ENCODE results near the gene CFAP73. TPM values are rescaled to one million over a fixed set of nuclear protein-coding genes. Genes with fewer than 3 reads are reported as not detected.

The CFAP73 gene
- total RNA-seq, 2 donors from 2014 or later: not detected

- Mint-ChIP-seq H3K9me3 (no peaks in the 10 kb centered on the region), H3K4me3 (no peak overlapping the region), H3K36me3 (ENCODE audit: low read depth) (peaks cover 59% of the 10 kb centered on the region), H3K4me1 (peaks cover 9% of the 10 kb centered on the region), H3K27me3 (ENCODE audit: insufficient read depth) (no peaks in the 10 kb centered on the region), H3K27ac (no peak overlapping the region)
- no peaks in the 10 kb centered on the region for H3K27me3 ChIP-seq (ENCODE audit: control insufficient read depth, insufficient read depth, low read length, poor library complexity, severe bottlenecking)
- no peaks in the 10 kb centered on the region for H3K4me1 ChIP-seq (ENCODE audit: control insufficient read depth, insufficient read depth, low read length)
- no peaks in the 10 kb centered on the region for H3K9me3 ChIP-seq (ENCODE audit: control insufficient read depth, low read length)
- H3K4me3 ChIP-seq (ENCODE audit: low read length): no peak overlapping the region
- 92 to 96% methylated on average over 10 to 13 of the region's 13 CpGs for WGBS, 2 experiments (ENCODE audit: insufficient coverage in 1 of 2, insufficient read length in 1 of 2)
- H3K9ac ChIP-seq (ENCODE audit: extremely low read depth, low read length, poor library complexity, severe bottlenecking): no peak overlapping the region
- H3K36me3 ChIP-seq (ENCODE audit: control insufficient read depth, insufficient read depth, low read length): peaks cover 64% of the 10 kb centered on the region
- TF ChIP-seq, protein P1, sequence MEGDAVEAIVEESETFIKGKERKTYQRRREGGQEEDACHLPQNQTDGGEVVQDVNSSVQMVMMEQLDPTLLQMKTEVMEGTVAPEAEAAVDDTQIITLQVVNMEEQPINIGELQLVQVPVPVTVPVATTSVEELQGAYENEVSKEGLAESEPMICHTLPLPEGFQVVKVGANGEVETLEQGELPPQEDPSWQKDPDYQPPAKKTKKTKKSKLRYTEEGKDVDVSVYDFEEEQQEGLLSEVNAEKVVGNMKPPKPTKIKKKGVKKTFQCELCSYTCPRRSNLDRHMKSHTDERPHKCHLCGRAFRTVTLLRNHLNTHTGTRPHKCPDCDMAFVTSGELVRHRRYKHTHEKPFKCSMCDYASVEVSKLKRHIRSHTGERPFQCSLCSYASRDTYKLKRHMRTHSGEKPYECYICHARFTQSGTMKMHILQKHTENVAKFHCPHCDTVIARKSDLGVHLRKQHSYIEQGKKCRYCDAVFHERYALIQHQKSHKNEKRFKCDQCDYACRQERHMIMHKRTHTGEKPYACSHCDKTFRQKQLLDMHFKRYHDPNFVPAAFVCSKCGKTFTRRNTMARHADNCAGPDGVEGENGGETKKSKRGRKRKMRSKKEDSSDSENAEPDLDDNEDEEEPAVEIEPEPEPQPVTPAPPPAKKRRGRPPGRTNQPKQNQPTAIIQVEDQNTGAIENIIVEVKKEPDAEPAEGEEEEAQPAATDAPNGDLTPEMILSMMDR (conservative IDR thresholded peaks at IDR 0.05): no peak
- no peak overlapping the region for H3K27ac ChIP-seq (ENCODE audit: low read depth, low read length)
- no peak for DNase-seq
Observed at GRCh38 chr12:113164014-113164413, 14.5 kb downstream of the CFAP73 start.

DNA sequence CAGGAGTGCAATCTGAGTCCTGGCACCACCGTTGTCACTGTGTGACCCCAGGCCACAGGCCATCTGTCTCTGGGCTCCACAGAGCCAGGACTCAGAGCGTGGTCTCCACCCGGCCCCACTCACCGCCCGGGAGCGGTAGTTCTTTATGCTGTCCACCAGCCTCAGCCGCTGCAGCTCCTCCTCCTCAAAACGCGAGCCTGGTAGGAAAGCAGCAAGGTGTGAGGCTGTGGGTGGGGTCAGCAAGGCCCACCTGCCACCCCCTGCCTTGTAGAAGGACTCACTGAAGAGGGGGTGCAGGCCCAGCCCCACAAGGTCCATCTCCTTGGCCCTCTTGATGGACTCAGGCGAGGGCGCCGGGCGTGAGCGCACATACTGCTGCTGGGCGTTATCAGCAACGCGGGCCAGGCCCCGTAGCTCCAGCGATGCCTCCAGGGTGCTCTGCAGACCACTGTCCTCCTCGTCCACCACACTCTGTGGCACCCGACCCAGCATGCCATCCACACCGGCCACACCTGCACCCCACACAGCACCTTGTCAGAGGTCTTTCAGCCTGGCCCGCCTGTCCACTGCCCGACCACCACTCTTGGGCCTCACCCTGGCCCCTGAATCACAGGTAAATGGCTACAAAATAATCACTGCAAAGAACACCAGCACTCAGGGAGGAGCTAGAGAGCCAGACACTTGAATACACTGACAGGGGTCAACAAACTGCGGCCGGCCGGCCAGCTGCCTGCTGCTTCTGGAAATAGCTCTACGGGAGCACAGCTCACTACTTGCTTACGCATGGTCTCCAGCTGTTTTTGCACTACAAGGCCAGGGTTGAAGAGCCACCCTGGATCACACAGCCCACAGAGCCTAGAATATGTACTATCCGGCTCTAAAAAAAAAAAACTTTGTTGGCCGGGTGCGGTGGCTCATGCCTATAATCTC lies 16.3 kb downstream of the CFAP73 start:
- no peaks in the 10 kb centered on the region for H3K27me3 Mint-ChIP-seq (ENCODE audit: insufficient read depth)
- peaks cover 58% of the 10 kb centered on the region for H3K36me3 Mint-ChIP-seq (ENCODE audit: low read depth)
- 88 to 91% methylated on average over 24 to 32 of the region's 32 CpGs for WGBS, 2 experiments (ENCODE audit: insufficient coverage in 1 of 2, insufficient read length in 1 of 2)
- peak; percentile 83 for DNase-seq
- no peaks in the 10 kb centered on the region for H3K27me3 ChIP-seq (ENCODE audit: control insufficient read depth, insufficient read depth, low read length, poor library complexity, severe bottlenecking)
- no peak overlapping the region for H3K27ac ChIP-seq (ENCODE audit: low read depth, low read length)
- H3K9me3 Mint-ChIP-seq: no peaks in the 10 kb centered on the region
- H3K27ac Mint-ChIP-seq: peak overlapping the region; percentile 60
- no peak overlapping the region for H3K4me3 Mint-ChIP-seq
- TF ChIP-seq, protein P1 (conservative IDR thresholded peaks at IDR 0.05): no peak
- H3K36me3 ChIP-seq (ENCODE audit: control insufficient read depth, insufficient read depth, low read length): peaks cover 59% of the 10 kb centered on the region
- peaks cover 9% of the 10 kb centered on the region for H3K4me1 Mint-ChIP-seq
- no peaks in the 10 kb centered on the region for H3K9me3 ChIP-seq (ENCODE audit: control insufficient read depth, low read length)
- H3K4me1 ChIP-seq (ENCODE audit: control insufficient read depth, insufficient read depth, low read length): no peaks in the 10 kb centered on the region
- no peak overlapping the region for H3K9ac ChIP-seq (ENCODE audit: extremely low read depth, low read length, poor library complexity, severe bottlenecking)
- no peak overlapping the region for H3K4me3 ChIP-seq (ENCODE audit: low read length)

DNA sequence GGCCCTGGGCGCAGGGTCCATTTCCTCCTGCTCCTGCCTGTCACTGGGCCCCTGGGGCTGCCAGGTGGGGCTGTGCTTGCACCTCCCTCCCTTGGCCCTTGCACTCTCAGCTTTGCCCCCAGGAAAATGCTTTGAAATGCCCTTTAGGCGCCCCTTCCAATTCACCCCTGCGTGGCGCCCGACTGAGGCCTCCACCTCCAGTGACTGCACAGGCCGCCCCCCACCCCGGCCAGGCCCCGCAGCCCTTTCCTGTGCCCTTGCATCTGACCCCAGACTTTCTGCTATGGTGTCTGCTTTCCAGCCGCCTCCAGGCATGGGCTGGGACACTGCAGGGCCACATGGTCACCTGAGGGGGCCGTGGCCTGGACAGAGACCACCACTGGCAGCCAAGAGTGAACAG lies 18.3 kb downstream of the CFAP73 start:
- Mint-ChIP-seq H3K27me3 (ENCODE audit: insufficient read depth) (no peaks in the 10 kb centered on the region), H3K36me3 (ENCODE audit: low read depth) (peaks cover 73% of the 10 kb centered on the region)

More for the DNA sequence above, 18.3 kb downstream of the CFAP73 start:
- H3K9ac ChIP-seq (ENCODE audit: extremely low read depth, low read length, poor library complexity, severe bottlenecking): no peak overlapping the region
- peaks cover 74% of the 10 kb centered on the region for H3K36me3 ChIP-seq (ENCODE audit: control insufficient read depth, insufficient read depth, low read length)
- Mint-ChIP-seq H3K9me3 (no peaks in the 10 kb centered on the region), H3K27ac (no peak overlapping the region), H3K4me1 (no peaks in the 10 kb centered on the region), H3K4me3 (no peak overlapping the region)
- no peaks in the 10 kb centered on the region for H3K27me3 ChIP-seq (ENCODE audit: control insufficient read depth, insufficient read depth, low read length, poor library complexity, severe bottlenecking)
- no peaks in the 10 kb centered on the region for H3K9me3 ChIP-seq (ENCODE audit: control insufficient read depth, low read length)
- TF ChIP-seq, protein P1 (conservative IDR thresholded peaks at IDR 0.05): no peak
- H3K4me1 ChIP-seq (ENCODE audit: control insufficient read depth, insufficient read depth, low read length): no peaks in the 10 kb centered on the region
- WGBS, 2 experiments (ENCODE audit: insufficient coverage in 1 of 2, insufficient read length in 1 of 2): 96% methylated on average over 10 of the region's 10 CpGs; no CpG with 5 or more reads in 1 of the 2 experiments
- no peak for DNase-seq
- H3K27ac ChIP-seq (ENCODE audit: low read depth, low read length): no peak overlapping the region
- H3K4me3 ChIP-seq (ENCODE audit: low read length): no peak overlapping the region

All from endodermal cell (in vitro differentiated cells).